Stimulated activated CD8-positive, alpha-beta memory T cell treated with anti-CD3 and anti-CD28 coated beads, Interleukin-12 subunit alpha, Interleukin-12 subunit beta, amount 100 ng/mL, for 24 hours (primary cell): ENCODE data around the gene MDC1.
"Not testable (repeated sequence)": the region's sequence is repeated elsewhere in the genome, so short reads cannot be mapped to it uniquely, and the experiment has no call there.

Experiments used
- DNase-seq: peaks from one replicate; pipeline ENCODE4 v3.0.0-alpha.2; 2020; ENCODE audit errors: extremely low read depth

The MDC1 gene

DNA sequence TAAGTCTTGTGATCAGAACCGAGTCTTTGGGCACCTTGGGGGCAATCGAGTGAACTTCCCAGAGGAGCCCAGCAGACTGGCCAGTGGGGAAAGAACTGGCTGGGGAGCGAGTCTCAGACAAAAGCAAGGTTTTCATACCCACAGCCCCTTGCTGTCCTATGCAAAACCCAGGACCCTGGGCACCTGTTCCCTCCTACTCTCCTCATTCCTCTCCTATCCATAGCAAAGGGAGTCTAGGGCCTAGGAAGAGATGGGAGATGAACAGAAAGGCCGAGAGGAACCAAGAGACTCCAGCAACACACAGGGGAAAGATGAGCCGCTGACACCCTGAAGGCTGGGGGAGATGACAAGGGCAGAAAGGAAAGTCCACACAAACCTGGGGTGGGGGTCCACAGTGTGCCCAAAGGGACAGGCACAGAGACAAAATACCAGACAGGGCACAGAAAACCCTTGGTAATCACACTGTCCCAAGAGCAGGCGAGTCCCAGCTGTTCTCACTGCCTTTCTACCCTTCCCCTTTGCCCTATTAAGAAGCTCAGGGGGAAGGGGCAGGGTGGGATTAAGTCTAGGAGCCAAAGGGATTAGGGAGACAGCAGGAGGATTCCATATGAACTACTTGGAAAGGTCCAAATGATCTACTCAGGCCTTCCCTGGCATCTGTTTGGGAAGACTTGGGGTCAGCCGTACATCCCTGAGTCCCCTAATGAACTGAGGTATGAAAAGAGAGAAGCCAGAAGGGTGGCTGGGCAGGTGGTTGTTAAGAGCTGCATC is 37.1 kb downstream of the MDC1 start:
- DNase-seq: no peak

DNA sequence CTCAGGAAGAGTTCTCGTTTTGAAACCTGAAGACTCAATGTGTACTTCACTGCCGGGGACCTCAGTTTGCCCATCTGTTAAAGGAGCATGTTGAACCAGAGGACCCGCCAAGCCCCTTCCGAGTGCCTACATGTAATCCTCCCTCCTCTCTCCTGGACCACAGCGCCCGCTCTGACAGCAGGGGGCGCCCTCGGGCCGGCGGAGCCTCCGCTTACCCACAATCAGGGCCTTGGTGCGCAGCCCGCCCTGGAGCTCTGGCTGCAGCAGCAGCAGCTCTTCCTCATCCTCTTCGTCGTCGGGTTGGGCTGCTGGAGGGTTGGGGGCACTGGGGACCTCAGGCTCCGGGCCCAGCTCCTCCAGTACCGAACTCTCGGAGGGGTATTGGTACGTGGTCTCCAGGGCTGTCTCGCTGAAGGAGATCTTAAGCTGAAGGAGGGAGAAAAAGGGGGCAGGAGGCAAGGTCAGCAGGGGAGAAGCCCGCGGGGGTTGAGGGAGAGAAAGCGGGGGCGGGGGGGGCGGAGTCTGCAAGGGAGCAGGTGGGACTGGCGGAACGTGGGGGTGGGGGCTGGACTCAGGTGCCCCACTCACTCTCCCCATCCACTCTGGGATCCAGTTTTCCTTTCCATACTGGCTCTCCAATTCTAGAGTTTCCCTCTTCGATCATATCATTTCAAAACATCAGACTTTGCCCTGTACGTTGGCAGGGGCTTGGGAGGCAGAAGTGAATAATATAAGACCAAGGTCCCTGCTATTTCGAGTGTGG is 37.9 kb downstream of the MDC1 start:
- peak; percentile 76 for DNase-seq

DNA sequence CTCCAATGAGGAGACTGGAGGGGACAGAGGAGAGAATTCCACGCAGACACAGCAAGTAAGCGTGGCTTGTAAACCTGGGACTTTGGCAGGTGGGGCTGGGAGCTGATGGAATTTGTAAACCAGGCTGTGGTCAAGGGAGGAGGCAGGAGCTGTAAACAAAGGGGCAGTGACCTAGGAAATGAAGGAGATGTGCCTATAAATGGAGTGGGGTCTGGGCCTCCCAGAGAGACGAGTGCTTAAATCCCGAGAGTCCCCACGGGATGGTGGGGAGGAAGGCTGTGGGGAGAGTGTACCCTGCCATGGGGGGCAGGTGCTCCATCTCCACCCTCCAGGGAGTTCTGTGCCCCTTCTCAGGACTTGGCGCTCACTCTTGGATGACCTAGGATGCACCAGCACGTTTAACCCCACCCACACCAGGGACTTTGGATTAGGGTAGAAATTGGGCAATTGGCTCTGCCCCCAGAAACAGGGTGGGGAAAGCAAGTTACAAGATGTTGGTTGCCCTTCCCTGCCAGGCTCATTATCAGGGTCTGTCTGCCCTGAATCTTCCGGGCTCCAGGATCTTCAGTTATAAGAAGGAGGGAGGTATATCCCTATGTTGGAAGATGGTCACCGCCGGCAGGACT is 40.3 kb downstream of the MDC1 start:
- DNase-seq: no peak

GRCh38 chr6:30672445-30673253 is 44.4 kb downstream of the MDC1 start, which contains the start of gene DHX16:
TSS of gene DHX16 (minus strand) at chr6:30673006. CDS start at chr6:30672841, 165 bp downstream.
- peak; percentile 74 for DNase-seq

DNA sequence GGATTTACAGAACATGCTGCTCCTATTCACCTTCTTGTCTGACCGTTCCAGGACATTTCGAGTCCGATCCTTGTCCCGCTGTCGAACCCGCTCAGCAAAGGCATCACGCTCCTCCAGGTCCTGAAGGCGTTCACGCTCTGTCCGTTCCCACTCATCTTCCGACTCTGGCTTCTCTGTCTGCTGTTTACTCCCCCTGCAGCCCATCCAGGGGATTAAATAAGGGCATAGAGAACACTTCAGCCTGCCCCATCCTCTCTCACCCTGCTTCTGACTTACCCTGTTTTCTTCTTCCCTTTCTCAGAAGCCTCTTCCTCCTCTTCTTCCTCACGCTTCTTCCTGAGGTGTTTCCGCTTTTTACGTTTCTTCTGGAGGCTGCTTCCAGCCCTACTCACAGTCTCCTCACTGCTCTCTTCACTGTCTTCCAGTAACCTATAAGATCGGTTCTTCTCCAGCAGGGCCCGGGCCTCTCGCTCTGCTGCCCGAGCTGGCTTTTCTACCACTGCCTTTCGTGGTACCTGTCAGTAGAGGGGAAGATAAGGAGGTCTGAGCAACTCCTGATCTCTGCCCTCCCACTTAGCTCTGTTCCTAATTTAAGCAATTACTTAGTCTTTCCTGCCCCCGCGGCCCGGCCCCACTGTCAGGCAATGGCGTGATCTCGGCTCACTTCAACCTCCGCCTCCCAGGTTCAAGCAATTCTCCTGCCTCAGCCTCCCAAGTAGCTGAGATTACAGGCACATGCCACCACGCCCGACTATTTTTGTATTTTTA is 46.1 kb downstream of the MDC1 start:
- DNase-seq: no peak

DNA sequence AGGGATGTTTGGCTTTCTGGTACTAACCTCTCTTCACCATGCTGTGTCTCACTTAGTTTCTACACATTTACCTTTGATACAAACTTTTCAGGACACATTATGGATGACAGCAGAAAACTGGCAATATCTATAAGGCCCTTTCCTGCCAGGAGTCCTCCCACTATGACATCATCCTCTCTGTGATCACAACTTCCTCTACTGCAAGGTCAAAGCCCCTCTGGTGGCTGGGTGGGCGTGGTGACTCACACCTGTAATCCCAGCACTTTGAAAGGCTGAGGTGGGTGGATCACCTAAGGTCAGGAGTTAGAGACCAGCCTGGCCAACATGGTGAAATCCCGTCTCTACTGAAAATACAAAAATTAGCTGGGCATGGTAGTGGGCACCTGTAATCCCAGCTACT is 50.8 kb downstream of the MDC1 start:
- DNase-seq: not testable (repeated sequence)

DNA sequence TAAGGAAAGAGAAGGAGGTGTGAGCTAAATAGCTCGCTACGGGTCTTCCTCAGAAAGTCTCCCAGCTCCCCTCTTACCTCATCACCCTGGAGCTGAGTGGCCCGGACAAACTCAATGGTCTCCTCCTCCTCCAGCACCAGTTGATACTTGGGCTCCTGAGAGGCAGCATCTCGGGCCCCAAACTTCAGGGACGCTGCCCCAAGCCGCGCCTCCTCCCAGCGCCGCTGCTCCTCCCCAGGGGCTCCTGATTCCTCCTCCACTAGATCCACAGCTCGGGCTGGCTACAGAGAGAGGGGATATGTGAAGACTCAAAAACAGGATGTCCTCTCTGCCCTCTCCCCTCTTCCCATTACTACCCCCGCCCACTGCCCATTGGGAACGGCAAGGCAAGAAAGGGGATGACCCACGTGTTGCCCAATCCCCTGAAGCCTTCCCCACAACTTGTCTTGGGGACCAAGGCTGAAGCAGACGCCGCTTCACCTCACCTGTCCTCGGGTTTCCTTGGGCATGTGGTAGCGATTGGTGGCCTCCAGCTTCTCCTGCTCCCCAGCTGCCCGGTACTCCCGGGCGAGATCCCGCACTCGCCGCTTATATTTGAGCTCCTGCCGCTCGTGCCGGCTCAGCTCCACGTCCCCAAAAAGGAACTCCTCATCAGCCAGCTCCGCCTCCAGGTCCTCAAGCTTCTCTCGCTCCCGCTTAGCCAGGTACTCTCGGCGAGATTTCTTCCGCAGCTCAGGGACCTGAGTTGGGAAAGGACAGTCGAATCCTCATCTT is 51.9 kb downstream of the MDC1 start:
- DNase-seq: no peak

DNA sequence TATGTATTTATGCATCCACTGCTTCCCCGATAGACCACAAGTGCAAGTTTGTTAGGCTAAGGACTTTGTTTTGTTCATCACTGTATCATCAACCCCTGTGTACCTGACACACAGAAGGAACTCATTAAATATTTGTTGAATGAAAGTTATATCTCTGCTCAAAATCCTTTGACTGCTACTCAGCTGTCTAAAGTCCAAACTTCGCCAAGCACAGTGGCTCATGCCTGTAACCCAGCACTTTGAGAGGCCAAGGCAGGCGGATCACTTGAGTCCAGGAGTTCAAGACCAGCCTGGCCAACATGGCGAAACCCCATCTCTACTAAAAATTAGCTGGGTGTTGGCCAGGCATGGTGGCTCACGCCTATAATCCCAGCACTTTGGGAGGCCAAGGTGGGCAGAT is 59.2 kb downstream of the MDC1 start:
- DNase-seq: not testable (repeated sequence)

- no peak for DNase-seq
These were observed 59.6 kb downstream of the MDC1 start for GRCh38 chr6:30657454-30657853.

DNA sequence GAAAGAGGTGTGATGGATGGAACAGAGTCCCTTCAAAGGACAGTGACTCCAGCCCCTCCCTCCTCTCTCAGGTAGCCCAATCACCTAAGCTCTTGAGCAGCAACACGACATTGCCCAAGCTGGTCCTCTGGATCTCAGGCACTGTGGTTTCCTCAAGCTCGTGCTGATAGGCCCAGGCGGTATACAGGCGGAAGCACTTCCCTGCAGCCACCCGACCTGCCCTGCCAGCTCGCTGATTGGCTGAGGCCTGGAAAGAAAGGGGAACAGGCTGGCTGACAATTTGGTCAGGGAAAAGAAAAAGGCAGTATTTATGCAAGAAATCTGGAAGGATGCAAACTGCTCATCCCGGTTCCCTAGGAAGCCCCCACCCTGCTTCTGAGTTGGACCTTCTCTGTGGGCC is 60.6 kb downstream of the MDC1 start:
- no peak for DNase-seq

GRCh38 chr6:30655743-30656094 is 61.4 kb downstream of the MDC1 start:
- no peak for DNase-seq

DNA sequence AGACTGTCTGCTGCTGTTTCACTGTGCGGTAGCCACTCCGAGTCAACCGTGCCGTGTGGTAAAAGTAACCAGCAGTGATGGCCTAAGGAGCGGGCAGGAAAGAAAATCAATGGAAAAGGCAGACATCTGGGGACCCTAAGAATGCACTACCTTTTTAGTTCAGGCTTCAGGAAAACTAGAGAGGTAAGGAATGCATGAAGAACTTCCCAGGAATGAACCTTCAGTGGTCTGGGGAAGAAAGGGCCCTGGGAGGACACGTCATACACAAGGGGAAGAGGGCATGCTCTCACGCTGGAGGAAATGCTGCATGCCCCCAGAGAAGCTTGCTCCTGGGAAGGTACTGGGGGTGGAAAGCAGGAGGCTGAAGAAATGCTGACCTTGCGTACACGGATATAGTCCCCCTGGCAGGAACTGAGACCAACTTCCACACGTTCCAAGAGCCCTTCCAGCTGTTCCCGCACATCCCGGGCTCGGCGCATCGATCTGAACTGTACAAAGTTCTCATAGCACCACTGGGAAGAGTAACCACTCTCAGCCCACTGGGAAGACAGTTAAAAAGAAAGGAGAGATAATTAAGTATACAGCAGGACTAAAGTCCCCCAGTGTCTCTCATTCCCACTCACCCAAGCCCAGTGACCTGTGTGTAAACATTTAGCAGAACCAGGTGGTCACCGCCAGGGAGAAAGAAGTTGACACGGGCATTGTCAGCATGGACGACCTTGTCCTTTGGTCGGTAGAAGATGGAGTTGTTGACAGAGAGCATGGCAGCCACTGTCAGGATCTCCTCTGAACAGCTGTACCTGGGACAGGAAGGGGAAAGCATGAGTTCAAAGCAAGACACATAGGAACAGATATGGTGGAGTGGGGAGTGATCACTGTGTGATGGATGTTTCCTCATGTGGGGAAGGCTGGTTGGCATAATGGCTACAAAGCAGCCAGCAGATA is 62.0 kb downstream of the MDC1 start:
- DNase-seq: no peak

- no peak for DNase-seq
These were observed 65.9 kb downstream of the MDC1 start for GRCh38 chr6:30651143-30651542.
